WTC11 (cell line): ENCODE results near the gene KCNIP2. TPM values are rescaled to one million over a fixed set of nuclear protein-coding genes. Genes with fewer than 3 reads are reported as not detected.

Experiments
- ATAC-seq: fragments of 200-7000 bp; cut with Tn5 transposase; 2 replicates; pipeline ENCODE4 v1.10.0; 2021; ENCODE audit warnings: mild to moderate bottlenecking, moderate library complexity
- CTCF ChIA-PET: fragments of 300-600 bp; sonication (Branson Sonifier 250); formaldehyde crosslinking; loops from one replicate; lab custom pipeline; 2021; ENCODE audit warnings: antibody characterized with exemption; lab: Charles Lee
- POLR2A ChIA-PET: fragments of 350-600 bp; sonication (Branson Sonifier 250); formaldehyde crosslinking; loops from one replicate; lab custom pipeline; 2021; ENCODE audit warnings: antibody characterized with exemption; lab: Charles Lee
- DNase-seq: peaks from one replicate; pipeline ENCODE4 v3.0.0; 2021; ENCODE audit warnings: low spot score
- H3K27ac Mint-ChIP-seq: 2 replicates; pipeline ENCODE4 v1.8.0; 2021; ENCODE audit warnings: mixed read lengths
- H3K27me3 Mint-ChIP-seq: 2 replicates; pipeline ENCODE4 v1.8.0; 2021; ENCODE audit warnings: low read depth, mild to moderate bottlenecking, moderate library complexity, mixed read lengths
- H3K36me3 Mint-ChIP-seq: 2 replicates; pipeline ENCODE4 v1.8.0; 2021; ENCODE audit warnings: mixed read lengths
- H3K4me1 Mint-ChIP-seq: 2 replicates; pipeline ENCODE4 v1.8.0; 2022; ENCODE audit warnings: mixed read lengths
- H3K4me3 Mint-ChIP-seq: 2 replicates; pipeline ENCODE4 v1.8.0; 2021; ENCODE audit warnings: mild to moderate bottlenecking, moderate library complexity, mixed read lengths
- H3K9me3 Mint-ChIP-seq: 2 replicates; pipeline ENCODE4 v1.8.0; 2021; ENCODE audit warnings: mixed read lengths
- AR ChIP-seq: fragments of 250-450 bp; sonication (Bioruptor Pico); IDR thresholded peaks from 2 replicates; pipeline ENCODE4 v1.9.0; 2021; ENCODE audit warnings: mild to moderate bottlenecking
- ATF3 ChIP-seq: sonication (generic); formaldehyde crosslinking; conservative IDR thresholded peaks from 2 replicates; pipeline ENCODE4 v1.8.1; 2022; ENCODE audit warnings: mild to moderate bottlenecking, missing genetic modification reagents
- CDX4 ChIP-seq: fragments of 250-450 bp; sonication (Bioruptor Pico); IDR thresholded peaks from 2 replicates; pipeline ENCODE4 v1.9.0; 2021; ENCODE audit warnings: moderate library complexity, mild to moderate bottlenecking, inconsistent platforms, borderline replicate concordance
- E2F4 ChIP-seq: sonication (generic); formaldehyde crosslinking; IDR thresholded peaks from 2 replicates; pipeline ENCODE4 v1.8.1; 2022; ENCODE audit warnings: low read depth, mild to moderate bottlenecking, moderate library complexity, missing genetic modification reagents, borderline replicate concordance
- ESRRA ChIP-seq: sonication (generic); formaldehyde crosslinking; IDR thresholded peaks from 2 replicates; pipeline ENCODE4 v1.8.1; 2022; ENCODE audit warnings: mild to moderate bottlenecking, missing genetic modification reagents, borderline replicate concordance
- FOXJ3 ChIP-seq: sonication (generic); formaldehyde crosslinking; IDR thresholded peaks from 2 replicates; pipeline ENCODE4 v1.9.0; 2021; ENCODE audit warnings: missing genetic modification reagents, mild to moderate bottlenecking, borderline replicate concordance
- GTF2I ChIP-seq: fragments of 250-450 bp; sonication (Bioruptor Pico); conservative IDR thresholded peaks from 2 replicates; pipeline ENCODE4 v1.4.0; 2021; ENCODE audit warnings: mild to moderate bottlenecking
- IRF1 ChIP-seq: sonication (generic); formaldehyde crosslinking; IDR thresholded peaks from 2 replicates; pipeline ENCODE4 v1.8.0; 2023; ENCODE audit warnings: missing genetic modification reagents
- NFATC4 ChIP-seq: fragments of 250-450 bp; sonication (Bioruptor Pico); IDR thresholded peaks from 2 replicates; pipeline ENCODE4 v1.9.0; 2021; ENCODE audit warnings: mild to moderate bottlenecking
- NFYB ChIP-seq: sonication (generic); formaldehyde crosslinking; conservative IDR thresholded peaks from 2 replicates; pipeline ENCODE4 v1.8.0; 2022; ENCODE audit warnings: low read depth, missing genetic modification reagents
- RELA ChIP-seq: sonication (generic); formaldehyde crosslinking; IDR thresholded peaks from 2 replicates; pipeline ENCODE4 v1.8.1; 2022; ENCODE audit warnings: missing genetic modification reagents, mild to moderate bottlenecking, borderline replicate concordance
- SMAD3 ChIP-seq: sonication (generic); formaldehyde crosslinking; IDR thresholded peaks from 2 replicates; pipeline ENCODE4 v1.8.0; 2022; ENCODE audit warnings: missing genetic modification reagents, mild to moderate bottlenecking, borderline replicate concordance
- SP1 ChIP-seq: sonication (generic); formaldehyde crosslinking; conservative IDR thresholded peaks from 2 replicates; pipeline ENCODE4 v1.8.1; 2022; ENCODE audit warnings: missing genetic modification reagents
- STAT6 ChIP-seq: sonication (generic); formaldehyde crosslinking; conservative IDR thresholded peaks from 2 replicates; pipeline ENCODE4 v1.8.1; 2023; ENCODE audit warnings: mild to moderate bottlenecking, low read depth, missing genetic modification reagents, moderate library complexity
- TCF7 ChIP-seq: sonication (generic); formaldehyde crosslinking; IDR thresholded peaks from 2 replicates; pipeline ENCODE4 v1.8.0; 2022; ENCODE audit warnings: mild to moderate bottlenecking, low read depth, missing genetic modification reagents, moderate library complexity
- USF2 ChIP-seq: sonication (generic); formaldehyde crosslinking; IDR thresholded peaks from 2 replicates; pipeline ENCODE4 v1.8.1; 2023; ENCODE audit warnings: mild to moderate bottlenecking, missing genetic modification reagents, moderate library complexity
- ZBTB43 ChIP-seq: sonication (generic); formaldehyde crosslinking; IDR thresholded peaks from 2 replicates; pipeline ENCODE4 v1.8.1; 2023; ENCODE audit warnings: mild to moderate bottlenecking, missing genetic modification reagents
- total RNA-seq: library from RNA; stranded (reverse); gene quantifications from 3 replicates; pipeline ENCODE4 v1.2.3, GENCODE V29; 2021

KCNIP2 gene
- total RNA-seq, 1 experiment from 2014 or later, result 5.2 TPM

- TF ChIP-seq ZBTB43 (CRISPR knock-in tag) (no peak), IRF1 (no peak), NFYB (CRISPR knock-in tag) (no peak), ESRRA (CRISPR knock-in tag) (no peak), GTF2I (CRISPR knock-in tag) (no peak), NFATC4 (CRISPR knock-in tag) (no peak), USF2 (CRISPR knock-in tag) (no peak)
These were observed 8.2 kb downstream of the KCNIP2 start (continued) for GRCh38 chr10:101835362-101835761.

- POLR2A ChIA-PET, result no interaction called here
These were observed 9.3 kb downstream of the KCNIP2 start for GRCh38 chr10:101834341-101834740.

GRCh38 chr10:101833466-101833865 is 10.1 kb downstream of the KCNIP2 start:
- H3K27me3 Mint-ChIP-seq, result no peaks in the 10 kb centered on the region; the same call in none of the 2 replicates
- TF ChIP-seq AR (CRISPR knock-in tag) (no peak), ATF3 (no peak), FOXJ3 (CRISPR knock-in tag) (no peak), SP1 (CRISPR knock-in tag) (no peak), STAT6 (CRISPR knock-in tag) (no peak), SMAD3 (no peak), CDX4 (CRISPR knock-in tag) (no peak), E2F4 (no peak), RELA (no peak)

More at GRCh38 chr10:101834341-101834740, 9.3 kb downstream of the KCNIP2 start:
- CTCF ChIA-PET, result no interaction called here
- Mint-ChIP-seq H3K9me3 (no peaks in the 10 kb centered on the region), H3K36me3 (no peaks in the 10 kb centered on the region), H3K4me1 (peaks cover 30% of the 10 kb centered on the region), H3K27ac (no peak overlapping the region), H3K27me3 (no peaks in the 10 kb centered on the region; the same call in none of the 2 replicates), H3K4me3 (no peak overlapping the region)
- no peak for TF ChIP-seq ZBTB43 (CRISPR knock-in tag)
- TF ChIP-seq ATF3, result no peak
- no peak for TF ChIP-seq TCF7
- DNase-seq (no peak), ATAC-seq (no peak)

More at GRCh38 chr10:101833466-101833865, 10.1 kb downstream of the KCNIP2 start:
- no peaks in the 10 kb centered on the region for H3K36me3 Mint-ChIP-seq
- POLR2A ChIA-PET, result no interaction called here
- CTCF ChIA-PET, result interaction anchor here (1.1 to 1.6 kb wide), 3 partner anchors 15 to 176 kb away, joined by 4 to 6 read pairs (median 5); no protein-coding TSS in a partner anchor
- ATAC-seq (no peak), DNase-seq (no peak)
- no peak overlapping the region for H3K4me3 Mint-ChIP-seq
- no peak overlapping the region for H3K27ac Mint-ChIP-seq
- no peaks in the 10 kb centered on the region for H3K9me3 Mint-ChIP-seq
- peaks cover 30% of the 10 kb centered on the region for H3K4me1 Mint-ChIP-seq
